Frontal cortex (tissue), 4 donors: ENCODE data around the gene MNT. TPM values are rescaled to one million over a fixed set of nuclear protein-coding genes. Genes with fewer than 3 reads are reported as not detected.

ENCODE experiments used
- DNase-seq, 2 donors: peaks; one replicate each; pipeline ENCODE4 v3.0.0; 2012; ENCODE audit warnings: low spot score in 2 of 2
- FAIRE-seq: peaks from 2 replicates; lab custom pipeline; 2012; peaks lifted over from hg19 to GRCh38; lab: Jason Lieb, UNC
- total RNA-seq: library from RNA; depleted of rRNA; stranded (reverse); fragments of >200 nt; gene quantifications from one replicate; pipeline ENCODE4 v1.2.3, GENCODE V29; 2014
- donor health status: control.
- donor health status: control.
- donor health status: control.

Gene MNT
- total RNA-seq, 1 donor from 2014 or later, result 7.7 TPM

- DNase-seq (no peak), FAIRE-seq (no peak)
Measured at GRCh38 chr17:2385240-2386210, 15.3 kb downstream of the MNT start.

- no peak for DNase-seq
- no peak for FAIRE-seq
Measured at GRCh38 chr17:2384439-2385127, 16.3 kb downstream of the MNT start.

DNA sequence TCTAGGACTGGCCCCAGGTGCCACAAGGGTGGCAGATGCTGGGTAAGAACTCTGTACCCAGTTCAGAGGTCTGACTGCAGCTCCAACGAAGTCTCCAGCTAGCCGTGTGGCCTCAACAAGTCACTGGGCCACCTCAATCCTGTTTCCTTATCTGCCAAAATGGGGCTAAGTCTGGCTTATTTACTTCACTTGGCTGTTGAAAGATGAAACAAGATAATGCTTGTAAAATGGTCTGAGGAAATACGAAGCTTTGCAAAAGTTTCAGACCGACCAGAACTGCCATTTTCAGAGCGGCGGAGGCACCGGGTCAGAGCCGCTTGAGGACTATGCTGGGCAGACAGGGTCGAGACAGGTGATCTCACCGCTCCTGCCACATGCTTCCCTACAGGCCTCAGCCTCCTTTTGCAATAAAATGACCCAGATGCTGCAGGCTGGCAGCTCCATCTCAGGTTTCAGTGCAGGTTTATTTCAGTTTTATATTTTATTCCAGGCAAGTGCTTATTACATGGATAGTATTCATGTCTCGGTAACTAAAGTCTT lies 17.2 kb downstream of the MNT start:
- FAIRE-seq, result no peak
- DNase-seq, result no peak

- FAIRE-seq, result no peak
Measured at GRCh38 chr17:2380950-2381649, 19.8 kb downstream of the MNT start.

DNA sequence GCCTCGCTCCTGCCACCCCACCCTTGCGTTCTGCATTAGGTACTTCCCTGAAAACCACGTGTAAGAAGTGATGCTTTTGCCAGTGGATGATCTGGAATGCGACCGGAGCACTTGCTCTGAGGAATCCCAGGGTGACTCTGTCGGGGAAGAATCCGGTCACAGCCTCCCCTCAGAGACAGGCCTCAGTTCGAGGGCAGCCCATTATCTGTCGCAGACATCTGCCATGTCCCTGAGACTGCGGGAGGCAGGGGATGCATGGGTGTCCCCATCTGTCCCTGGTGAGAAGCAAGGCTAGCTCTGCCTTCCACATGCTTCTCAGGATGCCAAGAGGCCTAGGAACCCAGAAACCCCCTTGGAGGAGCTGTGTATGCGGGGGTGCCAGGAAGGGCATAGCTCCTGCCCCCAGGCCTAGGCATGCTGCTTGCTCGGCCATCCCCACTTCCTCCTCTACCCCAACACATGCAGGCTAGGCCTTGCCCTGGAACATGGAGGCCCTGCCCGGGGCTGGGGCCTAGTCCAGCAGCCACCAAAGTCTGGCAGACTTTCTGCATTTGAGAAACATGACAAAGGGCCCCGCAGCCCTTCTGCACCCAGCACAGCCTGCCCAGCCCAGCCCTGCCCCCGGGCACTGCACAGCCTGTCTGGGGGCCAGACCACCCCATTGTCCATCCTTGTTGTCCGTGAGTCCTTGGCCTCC lies 20.5 kb downstream of the MNT start:
- DNase-seq, result no peak
- no peak for FAIRE-seq

More at GRCh38 chr17:2380950-2381649, 19.8 kb downstream of the MNT start:
- no peak for DNase-seq

DNA sequence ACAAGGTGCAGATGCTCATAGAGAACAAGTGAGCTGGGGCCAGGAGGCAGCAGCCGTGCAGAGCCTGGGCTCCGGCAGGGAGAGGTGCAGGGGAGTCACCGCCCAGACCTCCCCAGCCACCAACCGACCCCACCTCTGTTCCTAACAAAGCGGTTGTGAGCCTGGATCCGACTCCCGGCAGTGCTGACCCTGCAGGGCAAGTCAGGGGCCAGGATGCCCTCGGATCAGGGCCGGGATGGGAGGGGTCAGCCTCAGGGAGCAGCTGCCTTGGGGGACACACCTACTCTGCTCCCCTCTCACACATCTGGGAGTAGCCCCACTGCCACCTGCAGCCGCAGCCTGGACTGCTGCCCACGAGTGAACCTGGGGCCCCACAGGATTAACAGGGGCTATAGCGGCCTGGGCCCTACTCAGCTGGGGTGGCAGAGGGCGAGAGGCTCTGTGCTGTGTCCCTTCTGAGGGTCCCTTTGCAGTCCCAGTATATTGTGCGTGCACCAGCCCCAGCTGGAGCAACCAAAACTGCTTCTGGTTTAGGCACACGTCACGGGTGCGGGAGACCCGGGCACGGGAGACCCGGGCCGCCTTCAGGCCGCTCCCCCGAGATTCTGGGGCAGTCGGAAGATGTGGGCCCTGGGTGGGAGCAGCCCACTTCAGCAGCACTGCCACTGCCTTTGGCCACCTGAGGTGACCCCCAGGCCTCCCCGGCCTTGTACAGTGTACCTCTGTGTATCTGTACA lies 21.2 kb downstream of the MNT start:
- DNase-seq, result no peak
- FAIRE-seq, result no peak

GRCh38 chr17:2378905-2379304 lies 22.0 kb downstream of the MNT start:
- FAIRE-seq (no peak), DNase-seq (no peak)

GRCh38 chr17:2377659-2378058 lies 23.2 kb downstream of the MNT start:
- FAIRE-seq, result no peak
- DNase-seq, result no peak

DNA sequence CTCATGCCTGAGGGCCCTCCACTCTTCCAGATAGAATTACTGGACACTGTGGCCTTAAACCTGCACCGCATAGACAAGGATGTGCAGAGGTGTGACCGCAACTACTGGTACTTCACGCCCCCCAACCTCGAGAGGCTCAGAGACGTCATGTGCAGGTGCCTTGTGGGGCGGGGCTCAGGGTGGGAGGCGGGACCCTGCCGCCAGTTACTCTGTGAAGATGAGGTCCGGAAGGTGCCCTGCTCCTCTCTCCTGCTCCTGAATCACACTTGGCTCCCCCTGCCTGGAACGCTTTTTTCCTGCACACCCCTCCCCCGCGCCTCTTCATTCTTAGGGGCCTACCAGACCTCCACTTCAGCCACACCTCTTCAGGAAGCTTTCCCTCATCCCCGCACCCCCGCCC lies 24.8 kb downstream of the MNT start:
- DNase-seq (no peak), FAIRE-seq (no peak)

GRCh38 chr17:2375406-2375805 lies 25.5 kb downstream of the MNT start:
- DNase-seq (no peak), FAIRE-seq (no peak)

DNA sequence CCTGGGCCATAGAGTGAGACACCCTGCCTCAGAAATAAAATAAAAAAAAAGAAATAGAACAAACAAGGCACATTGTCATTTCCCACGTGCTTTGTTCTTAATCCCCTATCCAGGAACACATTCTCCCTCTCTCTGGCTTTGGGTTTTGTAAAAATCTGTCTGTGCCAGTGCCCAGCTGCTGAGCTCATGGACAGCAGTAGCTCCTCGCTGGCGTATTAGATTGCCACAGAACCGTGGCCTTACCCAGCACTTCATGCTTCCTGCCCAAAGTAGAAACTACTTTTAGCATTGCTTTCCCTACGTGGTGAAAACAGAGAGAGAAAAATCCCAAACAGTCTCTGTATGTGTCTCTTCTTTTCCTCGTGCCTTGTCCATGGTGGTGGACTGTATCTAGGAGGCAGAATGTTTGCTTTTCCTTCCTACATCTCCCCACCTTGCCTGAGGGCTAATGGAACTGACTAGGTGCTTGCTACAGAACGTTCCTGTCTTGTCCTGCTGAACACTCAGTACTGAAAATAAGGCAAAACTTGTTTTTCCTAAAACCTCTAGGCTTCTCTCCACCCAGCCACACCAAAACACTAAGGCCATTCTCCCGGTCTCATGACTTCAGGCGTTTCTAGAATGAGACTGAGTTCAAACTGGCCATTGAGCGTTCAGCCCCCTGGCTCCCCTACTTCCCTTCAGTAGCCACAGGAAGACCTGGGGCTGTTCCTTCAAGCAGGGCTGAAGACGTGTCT lies 26.1 kb downstream of the MNT start:
- DNase-seq (no peak), FAIRE-seq (no peak)

GRCh38 chr17:2373179-2373578 lies 27.7 kb downstream of the MNT start:
- no peak for DNase-seq
- no peak for FAIRE-seq

GRCh38 chr17:2372681-2373080 lies 28.2 kb downstream of the MNT start:
- FAIRE-seq, result no peak
- DNase-seq, result no peak

- no peak for FAIRE-seq
Measured at GRCh38 chr17:2372180-2372579, 28.7 kb downstream of the MNT start.

DNA sequence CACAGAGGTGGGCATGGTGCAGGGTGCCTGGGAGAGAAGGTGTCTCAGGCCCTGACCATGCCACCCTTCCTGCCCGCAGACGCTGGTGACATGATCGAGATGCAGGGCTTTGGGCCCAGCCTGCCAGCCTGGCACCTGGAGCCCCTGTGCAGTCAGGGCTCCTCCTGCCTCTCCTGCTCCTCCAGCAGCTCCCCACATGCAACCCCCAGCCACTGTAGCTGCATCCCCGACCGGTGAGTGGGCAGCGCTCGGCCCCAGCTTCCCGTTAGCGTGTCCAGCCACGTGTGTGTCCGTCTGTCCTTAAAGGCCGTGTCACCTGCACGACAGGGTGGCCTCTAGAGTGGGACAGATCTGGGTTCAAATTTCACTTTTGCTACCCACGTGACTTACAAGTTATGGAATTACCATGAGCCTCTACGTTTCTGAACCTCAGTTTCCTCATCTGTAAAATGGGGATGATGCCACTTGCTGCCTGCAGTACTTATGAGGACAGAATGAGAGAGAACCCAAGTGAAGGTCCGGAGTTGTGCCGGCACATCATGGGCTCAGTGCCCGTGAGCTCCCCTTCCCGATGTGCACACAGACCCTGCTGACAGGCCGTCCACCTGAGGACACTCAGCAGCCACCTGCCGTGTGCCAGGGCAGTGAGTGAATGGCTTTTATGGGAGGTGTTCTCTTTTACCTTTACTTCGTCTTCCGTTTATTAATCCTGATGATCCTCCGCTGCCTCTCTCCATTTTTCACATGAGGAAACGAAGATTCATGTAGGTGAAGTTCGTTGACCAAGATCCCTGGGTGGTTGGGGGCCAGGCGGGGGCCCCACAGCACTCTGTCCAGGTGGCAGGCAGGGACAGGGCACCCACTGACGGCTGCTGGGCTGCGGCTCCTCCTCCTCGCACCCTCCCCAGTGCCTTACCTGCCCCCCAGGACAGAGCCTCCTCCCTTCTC lies 29.4 kb downstream of the MNT start:
- DNase-seq (no peak), FAIRE-seq (no peak)

More at GRCh38 chr17:2372180-2372579, 28.7 kb downstream of the MNT start:
- DNase-seq, result no peak

- no peak for FAIRE-seq
- DNase-seq, result no peak
Measured at GRCh38 chr17:2370211-2370589, 30.7 kb downstream of the MNT start.

GRCh38 chr17:2369551-2370210 lies 31.2 kb downstream of the MNT start:
- DNase-seq (no peak), FAIRE-seq (no peak)
